GM19463 (cell line): ENCODE measurements around the gene TRIM49.
"Not testable (repeated sequence)": the region's sequence is repeated elsewhere in the genome, so short reads cannot be mapped to it uniquely, and the experiment has no call there.

Experiments used
- ATAC-seq: cut with Tn5 transposase; IDR thresholded peaks from one replicate; pipeline ENCODE4 v1.9.1; 2021; ENCODE audit warnings: mild to moderate bottlenecking, moderate library complexity; ENCODE audit not compliant: unreplicated experiment

The TRIM49 gene, protein sequence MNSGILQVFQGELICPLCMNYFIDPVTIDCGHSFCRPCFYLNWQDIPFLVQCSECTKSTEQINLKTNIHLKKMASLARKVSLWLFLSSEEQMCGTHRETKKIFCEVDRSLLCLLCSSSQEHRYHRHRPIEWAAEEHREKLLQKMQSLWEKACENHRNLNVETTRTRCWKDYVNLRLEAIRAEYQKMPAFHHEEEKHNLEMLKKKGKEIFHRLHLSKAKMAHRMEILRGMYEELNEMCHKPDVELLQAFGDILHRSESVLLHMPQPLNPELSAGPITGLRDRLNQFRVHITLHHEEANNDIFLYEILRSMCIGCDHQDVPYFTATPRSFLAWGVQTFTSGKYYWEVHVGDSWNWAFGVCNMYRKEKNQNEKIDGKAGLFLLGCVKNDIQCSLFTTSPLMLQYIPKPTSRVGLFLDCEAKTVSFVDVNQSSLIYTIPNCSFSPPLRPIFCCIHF

DNA sequence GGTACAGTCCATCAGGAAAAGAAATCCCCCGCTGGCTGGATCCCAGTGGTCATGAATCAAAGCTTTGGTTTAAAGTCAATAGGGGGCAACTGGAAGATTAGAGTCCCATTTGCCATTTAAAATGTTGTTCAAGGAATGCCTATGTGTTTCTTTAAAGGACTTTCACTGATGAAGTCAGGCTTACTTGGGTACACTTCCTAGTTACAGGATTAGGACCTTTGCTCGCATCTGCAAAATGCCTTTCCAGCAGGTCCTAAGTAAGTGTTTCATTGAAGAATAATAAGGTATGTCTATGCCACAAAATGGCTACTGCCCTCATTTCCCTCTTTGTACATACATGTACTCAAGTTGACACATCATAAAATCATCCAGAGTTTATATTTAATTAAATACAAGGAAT, at the start of gene TRIM49:
TSS of gene TRIM49 (minus strand) at position 101 of the 400 bp plus-strand sequence. CDS start 4,106 bp downstream, outside the sequence.
- not testable (repeated sequence) for ATAC-seq

DNA sequence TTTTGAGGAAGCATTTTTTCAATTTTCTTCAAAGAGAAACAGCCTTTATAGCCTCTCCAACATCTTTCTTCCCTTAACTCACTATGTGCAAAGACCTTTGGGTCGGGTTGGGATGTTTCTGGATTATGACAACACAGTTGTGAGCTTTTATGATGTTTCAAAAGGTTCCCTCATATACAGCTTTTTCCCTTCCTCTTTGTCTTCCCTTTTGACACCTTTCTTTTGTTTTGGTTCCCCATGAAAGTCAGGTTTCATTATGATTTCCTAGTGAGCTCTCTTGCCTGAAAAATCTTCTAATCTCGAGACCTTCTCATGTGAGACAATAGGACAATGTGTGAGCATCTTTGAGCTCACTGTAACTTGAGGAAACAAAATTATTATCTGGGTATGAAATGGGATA, 18.3 kb upstream of the TRIM49 start:
- not testable (repeated sequence) for ATAC-seq

DNA sequence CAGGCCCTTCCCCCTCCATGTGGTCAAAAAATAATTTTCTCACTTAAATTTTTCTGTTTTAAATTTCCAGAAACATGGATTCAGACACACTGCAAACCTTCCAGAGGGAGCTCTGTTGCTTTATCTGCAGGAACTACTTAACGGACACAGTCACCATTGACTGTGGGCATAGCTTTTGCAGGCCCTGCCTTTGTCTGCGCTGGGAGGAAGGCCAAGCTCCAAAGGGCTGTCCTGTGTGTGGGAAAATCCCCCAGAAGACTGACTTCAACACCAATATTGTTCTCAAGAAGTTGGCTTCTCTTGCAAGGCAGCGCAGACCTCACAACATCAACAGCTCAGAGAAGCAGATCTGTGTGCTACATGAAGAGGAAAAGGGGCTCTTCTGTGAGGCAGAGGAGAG, 11.6 kb upstream of the TRIM49 start:
- ATAC-seq: not testable (repeated sequence)

DNA sequence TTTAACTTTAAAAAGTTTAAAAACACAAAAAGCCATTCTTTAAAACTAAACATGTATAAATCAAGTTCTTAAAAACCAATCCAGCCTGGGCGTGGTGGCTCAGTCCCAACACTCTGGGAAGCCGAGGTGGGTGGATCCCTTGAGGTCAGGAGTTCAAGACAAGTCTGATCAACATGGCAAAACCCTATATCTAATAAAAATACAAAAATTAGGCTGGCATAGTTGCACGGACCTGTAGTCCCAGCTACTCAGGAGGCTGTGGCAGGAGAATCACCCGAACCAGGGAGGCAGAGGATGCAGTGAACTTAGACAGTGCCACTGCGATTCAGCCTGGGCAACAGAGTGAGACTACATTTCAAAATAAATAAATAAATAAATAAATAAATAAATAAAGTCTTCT, 5.2 kb upstream of the TRIM49 start:
- ATAC-seq: not testable (repeated sequence)

DNA sequence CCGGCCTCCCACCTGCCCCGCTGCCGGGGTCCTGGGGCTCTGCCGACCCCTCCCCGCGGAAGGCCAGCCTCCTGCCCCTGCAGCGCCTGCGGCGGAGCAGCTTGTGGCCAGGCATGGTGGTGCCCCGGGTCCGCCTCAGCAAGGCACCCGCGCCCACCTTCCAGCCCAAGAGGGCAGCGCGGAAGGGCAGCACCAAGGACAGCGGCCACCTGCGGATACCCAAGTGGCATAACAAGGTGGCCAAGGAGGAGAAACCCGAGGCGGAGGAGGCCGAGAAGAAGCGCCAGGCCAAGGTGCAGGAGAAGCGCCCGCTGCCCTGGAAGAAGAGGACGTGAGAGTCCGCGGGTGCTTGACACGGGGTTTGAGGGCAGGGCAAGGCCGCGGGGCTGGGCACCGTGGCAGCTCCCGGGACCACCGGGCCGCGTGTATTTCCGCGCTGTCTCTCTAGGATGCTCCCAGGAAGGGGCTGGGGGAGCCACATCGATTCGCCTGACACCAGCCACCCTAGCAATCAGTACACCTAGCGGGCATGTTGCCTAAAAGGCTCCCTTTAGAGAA, 20.8 kb downstream of the TRIM49 start:
- not testable (repeated sequence) for ATAC-seq

DNA sequence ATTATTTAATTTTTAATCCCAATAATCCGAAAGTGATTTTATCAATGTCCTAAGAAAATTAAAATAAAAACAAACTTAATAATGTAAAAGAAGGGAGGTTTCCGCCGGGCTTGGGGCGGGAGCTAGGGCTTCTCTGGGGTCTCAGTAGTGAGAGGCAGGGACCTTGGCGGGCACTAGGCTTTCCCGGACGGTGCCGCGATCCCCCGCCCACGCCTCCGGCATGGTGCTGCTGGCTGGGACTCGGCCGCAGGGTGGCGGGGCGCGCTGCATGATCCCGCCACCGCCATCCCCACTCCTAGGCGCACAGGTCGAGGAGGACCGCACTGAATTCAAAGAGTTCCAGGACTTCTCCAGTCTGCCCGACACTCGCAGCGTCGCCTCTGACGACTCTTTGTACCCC, 22.6 kb downstream of the TRIM49 start:
- not testable (repeated sequence) for ATAC-seq

DNA sequence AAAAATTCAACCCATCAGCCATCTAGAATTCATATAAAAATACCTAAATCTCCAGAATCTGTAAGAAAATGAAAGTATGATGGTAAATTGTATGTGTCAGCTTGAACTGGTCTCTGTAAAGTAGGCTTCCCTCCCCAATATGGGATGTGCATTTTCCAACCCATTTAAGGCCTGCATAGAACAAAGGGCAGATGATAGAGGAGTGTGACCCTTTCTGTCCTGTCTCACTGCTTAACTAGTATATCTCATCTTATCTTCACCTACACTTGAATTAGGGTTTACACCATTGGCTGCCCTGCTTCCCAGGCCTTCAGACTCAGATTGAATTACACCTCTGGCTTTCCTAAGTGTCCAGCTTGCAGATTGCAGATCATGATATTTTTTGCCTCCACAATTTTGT, 57.6 kb downstream of the TRIM49 start:
- not testable (repeated sequence) for ATAC-seq
